B cell (primary cell): Measurements from ENCODE around the gene SELENOH. TPM values are rescaled to one million over a fixed set of nuclear protein-coding genes. Genes with fewer than 3 reads are reported as not detected.

Source experiments
- ATAC-seq: fragments of 200-7000 bp; cut with Tn5 transposase; one replicate; pipeline ENCODE4 v1.10.0; 2021; ENCODE audit warnings: low read depth, mild to moderate bottlenecking, moderate number of reproducible peaks, moderate library complexity
- CTCF ChIA-PET: fragments of 350-600 bp; sonication (Branson Sonifier 250); formaldehyde crosslinking; loops from one replicate; lab custom pipeline; 2021; ENCODE audit warnings: antibody characterized with exemption, inconsistent platforms; lab: Charles Lee
- POLR2A ChIA-PET: fragments of 350-600 bp; sonication (Branson Sonifier 250); formaldehyde crosslinking; loops from one replicate; lab custom pipeline; 2021; ENCODE audit warnings: antibody characterized with exemption; lab: Charles Lee
- DNase-seq: peaks from one replicate; pipeline ENCODE4 v3.0.0; 2013
- H2AFZ ChIP-seq: 2 replicates; pipeline ENCODE4 v1.6.1; 2012; ENCODE audit warnings: mild to moderate bottlenecking, low read depth, low read length; ENCODE audit not compliant: insufficient read depth, poor library complexity, severe bottlenecking
- H3K27ac ChIP-seq, 2 donors: 1 replicate in 1 of 2; 2 replicates in 1 of 2; pipeline ENCODE4 v1.5.1; 2012 to 2013; ENCODE audit warnings: low read length in 2 of 2, mild to moderate bottlenecking in 2 of 2, moderate library complexity in 1 of 2
- H3K27me3 ChIP-seq, 4 experiments: fragments of 200-600 bp in 1 of 4; sonication (generic) in 1 of 4; replicated peaks in 1 of 4; 1 replicate in 2 of 4; 2 replicates in 2 of 4; pipeline versions ENCODE4 v1.6.1 to v1.7.0; 2013 to 2016; ENCODE audit warnings: low read length in 3 of 4, mild to moderate bottlenecking in 2 of 4, mixed read lengths in 1 of 4, moderate library complexity in 1 of 4; ENCODE audit not compliant: insufficient read depth in 4 of 4, control insufficient read depth in 3 of 4; ENCODE audit errors: control extremely low read depth in 1 of 4
- H3K36me3 ChIP-seq, 2 experiments: replicated peaks in 1 of 2; 1 replicate in 1 of 2; 2 replicates in 1 of 2; pipeline versions ENCODE4 v1.6.1 to v1.7.1; 2013; ENCODE audit warnings: low read length in 1 of 2; ENCODE audit not compliant: insufficient read depth in 2 of 2, control insufficient read depth in 1 of 2; ENCODE audit errors: control extremely low read depth in 1 of 2, extremely low read depth in 1 of 2
- H3K4me1 ChIP-seq, 2 donors: fragments of 200-600 bp in 1 of 2; sonication (generic) in 1 of 2; 1 replicate in 1 of 2; 2 replicates in 1 of 2; pipeline versions ENCODE4 v1.5.1 to v1.6.1; 2013 to 2017; ENCODE audit warnings: low read length in 2 of 2; ENCODE audit not compliant: control insufficient read depth in 2 of 2, insufficient read depth in 2 of 2
- H3K4me2 ChIP-seq: replicated peaks from 2 replicates; pipeline ENCODE3; 2012; ENCODE audit warnings: mild to moderate bottlenecking, low read depth, low read length; ENCODE audit not compliant: poor library complexity, severe bottlenecking
- H3K4me3 ChIP-seq, 5 experiments: fragments of 200-600 bp in 1 of 5; sonication (generic) in 1 of 5; 1 replicate in 3 of 5; 2 replicates in 2 of 5; pipeline versions ENCODE4 v1.5.1 to v1.7.0; 2011 to 2016; ENCODE audit warnings: low read length in 4 of 5, mild to moderate bottlenecking in 4 of 5, low read depth in 2 of 5, control low read depth in 1 of 5, moderate library complexity in 1 of 5; ENCODE audit not compliant: insufficient read depth in 1 of 5; ENCODE audit errors: control extremely low read depth in 1 of 5, extremely low read depth in 1 of 5
- H3K79me2 ChIP-seq: fragments of 200-600 bp; sonication (generic); one replicate; pipeline ENCODE4 v1.6.0; 2016; ENCODE audit warnings: low read length; ENCODE audit not compliant: control insufficient read depth, insufficient read depth
- H3K9ac ChIP-seq: fragments of 200-600 bp; sonication (generic); 2 replicates; pipeline ENCODE4 v1.6.1; 2017; ENCODE audit warnings: mild to moderate bottlenecking, low read length, moderate library complexity
- H3K9me3 ChIP-seq, 3 donors: one replicate each; pipeline versions ENCODE4 v1.6.1 to v1.7.1; 2013; ENCODE audit warnings: low read length in 2 of 3; ENCODE audit not compliant: control insufficient read depth in 2 of 3, insufficient read depth in 1 of 3; ENCODE audit errors: control extremely low read depth in 1 of 3
- H4K20me1 ChIP-seq: 2 replicates; pipeline ENCODE4 v1.6.0; 2012; ENCODE audit warnings: mild to moderate bottlenecking, low read length; ENCODE audit not compliant: insufficient read depth, control insufficient read depth, poor library complexity, severe bottlenecking
- H3K27ac Mint-ChIP-seq: one replicate; pipeline ENCODE4 v1.8.0; 2021; ENCODE audit warnings: mixed read lengths
- H3K27me3 Mint-ChIP-seq: one replicate; pipeline ENCODE4 v1.8.0; 2021; ENCODE audit warnings: mixed read lengths
- H3K4me1 Mint-ChIP-seq: one replicate; pipeline ENCODE4 v1.8.0; 2021; ENCODE audit warnings: mixed read lengths
- H3K4me3 Mint-ChIP-seq: one replicate; pipeline ENCODE4 v1.8.0; 2021; ENCODE audit warnings: mixed read lengths
- H3K9me3 Mint-ChIP-seq: one replicate; pipeline ENCODE4 v1.8.0; 2022; ENCODE audit warnings: mixed read lengths; ENCODE audit not compliant: insufficient read depth
- CTCF ChIP-seq: fragments of 200-600 bp; IDR thresholded peaks from one replicate; pipeline ENCODE4 v1.8.0; 2022; ENCODE audit warnings: antibody characterized with exemption, mild to moderate bottlenecking
- EZH2 ChIP-seq: IDR thresholded peaks from 2 replicates; pipeline ENCODE4 v1.6.1; 2012; ENCODE audit warnings: borderline replicate concordance, low read depth, mild to moderate bottlenecking, moderate library complexity, low read length; ENCODE audit not compliant: insufficient read depth, poor library complexity, severe bottlenecking
- WGBS: methylation state at CpG from one replicate; pipeline ENCODE4 v1.1.5; 2013; ENCODE audit warnings: missing lambda C conversion rate; ENCODE audit not compliant: insufficient coverage; 5-methylcytosine and 5-hydroxymethylcytosine counted together
- intact Hi-C: fragments of 100-400 bp; cut with micrococcal nuclease; formaldehyde crosslinking; loops from one replicate; pipeline ENCODE4 v1.10.0; 2022
- polyA plus RNA-seq: library from polyadenylated mRNA; depleted of rRNA; stranded (reverse); fragments of >200 nt; gene quantifications from 2 replicates; pipeline ENCODE4 v1.2.3, GENCODE V29; 2012
- total RNA-seq, 2 donors: library from RNA; stranded (reverse); fragments of 120-200 nt in 1 of 2; gene quantifications; 1 replicate in 1 of 2; 2 replicates in 1 of 2; pipeline versions ENCODE4 v1.2.3 to v1.2.4, GENCODE V29; 2013 to 2022

The SELENOH gene
- total and polyA plus RNA-seq, 2 donors (not counting 1 experiment from before 2014, with no cell fraction given) = 147 to 196 TPM

DNA sequence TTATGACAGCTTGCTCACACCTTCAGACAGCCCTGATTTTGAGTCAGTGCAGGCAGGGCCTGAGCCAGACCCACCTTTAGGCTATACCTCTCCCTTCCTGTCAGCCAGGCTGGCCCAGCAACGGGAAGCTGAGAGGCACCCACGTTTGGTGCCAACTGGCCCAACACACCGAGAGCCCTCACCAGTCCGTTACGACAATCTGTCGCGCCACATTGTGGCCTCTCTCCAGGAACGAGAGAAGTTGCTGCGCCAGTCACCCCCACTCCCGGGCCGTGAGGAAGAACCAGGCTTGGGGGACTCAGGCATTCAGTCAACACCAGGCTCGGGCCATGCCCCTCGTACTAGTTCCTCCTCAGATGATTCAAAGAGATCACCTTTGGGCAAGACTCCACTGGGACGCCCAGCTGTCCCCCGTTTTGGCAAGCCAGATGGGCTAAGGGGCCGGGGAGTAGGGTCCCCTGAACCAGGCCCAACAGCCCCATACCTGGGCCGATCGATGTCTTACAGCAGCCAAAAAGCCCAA lies 42.4 kb upstream of the SELENOH start:
- Histone ChIP-seq H3K9me3 (no peaks in the 10 kb centered on the region), H3K4me2 (no peak overlapping the region), H4K20me1 (peaks cover 6% of the 10 kb centered on the region), H3K4me3 (no peak overlapping the region), H3K36me3 (peaks cover 14 to 66% of the 10 kb centered on the region in 2 experiments), H3K9ac (no peak overlapping the region), H2AFZ (no peak overlapping the region), H3K27me3 (no peaks in the 10 kb centered on the region), H3K27ac (no peak overlapping the region), H3K79me2 (no peaks in the 10 kb centered on the region), H3K4me1 (no peaks in the 10 kb centered on the region)
- CTCF ChIA-PET = interaction anchor here (0.9 to 1.9 kb wide), 2 partner anchors 101 to 102 kb away, joined by 4 to 7 read pairs; no protein-coding TSS in a partner anchor
- Mint-ChIP-seq H3K27me3 (no peaks in the 10 kb centered on the region), H3K9me3 (no peaks in the 10 kb centered on the region), H3K4me3 (no peak overlapping the region), H3K4me1 (no peaks in the 10 kb centered on the region), H3K27ac (no peak overlapping the region)
- POLR2A ChIA-PET = no interaction called here
- DNase-seq = no peak
- intact Hi-C loops = no loop called here
- no peak for ATAC-seq
- 94% methylated on average over 18 of the region's 18 CpGs for WGBS
- no peak for TF ChIP-seq EZH2

DNA sequence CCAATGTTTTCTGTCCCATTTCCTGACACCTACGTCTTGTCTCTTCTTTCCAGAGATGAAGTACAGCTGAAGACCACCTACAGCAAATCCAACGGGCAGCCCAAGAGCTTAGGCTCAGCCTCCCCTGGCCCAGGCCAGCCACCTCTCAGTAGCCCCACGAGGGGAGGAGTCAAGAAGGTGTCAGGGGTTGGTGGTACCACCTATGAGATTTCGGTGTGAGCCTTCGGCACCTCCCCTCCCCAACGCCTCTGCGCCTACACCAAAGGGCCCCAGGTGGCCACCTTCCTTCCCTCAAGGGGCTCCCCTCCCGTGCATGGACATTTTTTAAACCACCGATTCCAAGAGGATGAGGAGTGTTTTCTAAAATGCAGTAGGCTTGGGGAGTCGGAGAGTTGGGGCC lies 41.5 kb upstream of the SELENOH start:
- 100% methylated on average over 1 of the region's 10 CpGs for WGBS
- Mint-ChIP-seq H3K27ac (no peak overlapping the region), H3K4me3 (no peak overlapping the region), H3K27me3 (no peaks in the 10 kb centered on the region), H3K4me1 (no peaks in the 10 kb centered on the region), H3K9me3 (no peaks in the 10 kb centered on the region)
- no peaks in the 10 kb centered on the region for H3K79me2 ChIP-seq
- H2AFZ ChIP-seq = no peak overlapping the region
- H3K4me1 ChIP-seq = no peaks in the 10 kb centered on the region
- no peak overlapping the region for H3K9ac ChIP-seq
- peaks cover 6% of the 10 kb centered on the region for H4K20me1 ChIP-seq
- intact Hi-C loops = no loop called here
- POLR2A ChIA-PET = no interaction called here
- H3K27ac ChIP-seq = no peak overlapping the region
- no peak for DNase-seq
- CTCF ChIA-PET = interaction anchor here (0.6 to 0.9 kb wide), 2 partner anchors 34 to 100 kb away, joined by 4 to 6 read pairs; no protein-coding TSS in a partner anchor
- no peak overlapping the region for H3K4me2 ChIP-seq
- no peak overlapping the region for H3K4me3 ChIP-seq
- TF ChIP-seq CTCF (no peak), EZH2 (no peak)
- no peaks in the 10 kb centered on the region for H3K27me3 ChIP-seq
- peaks cover 11 to 65% of the 10 kb centered on the region in 2 experiments for H3K36me3 ChIP-seq
- no peaks in the 10 kb centered on the region for H3K9me3 ChIP-seq
- ATAC-seq = no peak
